ENCODE data around the gene ERBB3. TPM values are rescaled to one million over a fixed set of nuclear protein-coding genes. Genes with fewer than 3 reads are reported as not detected.
"Not testable (repeated sequence)": the region's sequence is repeated elsewhere in the genome, so short reads cannot be mapped to it uniquely, and the experiment has no call there.

ERBB3 gene
- total and polyA plus RNA-seq, 2 of the 4 experiments (the other 2 are of a cell fraction): 1.4 to 2.2 TPM

DNA sequence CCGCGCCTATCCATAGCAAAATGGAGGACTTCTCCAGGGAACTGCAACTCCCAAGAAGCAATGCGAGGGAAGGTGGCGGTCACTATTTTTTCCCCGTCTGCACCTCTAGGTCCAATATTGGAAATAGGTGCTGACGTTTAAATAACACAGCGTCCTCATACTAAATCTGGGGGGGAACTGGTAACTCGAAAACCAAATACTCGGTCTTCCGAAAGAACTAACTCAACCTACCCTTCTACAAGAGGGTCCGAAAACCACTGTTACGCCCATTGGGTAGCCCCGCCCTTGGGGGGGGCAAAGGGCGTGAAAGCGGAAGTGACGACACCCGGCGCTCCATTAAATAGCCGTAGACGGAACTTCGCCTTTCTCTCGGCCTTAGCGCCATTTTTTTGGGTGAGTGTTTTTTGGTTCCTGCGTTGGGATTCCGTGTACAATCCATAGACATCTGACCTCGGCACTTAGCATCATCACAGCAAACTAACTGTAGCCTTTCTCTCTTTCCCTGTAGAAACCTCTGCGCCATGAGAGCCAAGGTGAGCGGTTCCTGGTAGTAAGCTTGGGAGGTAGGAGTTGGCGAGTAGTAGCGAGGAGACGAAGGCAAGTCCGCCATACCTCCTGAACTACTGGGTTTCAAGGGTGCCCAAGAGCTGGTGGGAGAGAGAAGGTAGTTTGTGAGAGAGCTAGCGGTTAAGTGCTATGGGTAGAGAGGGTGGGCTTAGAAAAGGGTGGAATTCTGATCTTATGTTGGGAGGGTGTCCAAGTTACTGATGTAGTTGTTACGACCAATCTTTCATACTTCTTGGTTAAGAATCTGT lies 36.5 kb downstream of the ERBB3 start, which contains the start of gene RPL41:
Gene RPL41 (plus strand): TSS at position 367 of the 815 bp plus-strand sequence.
- peak within 1 kb of the TSS; percentile 99 for H3K9ac ChIP-seq (ENCODE audit: low read depth, low read length)
- CTCF ChIA-PET: interaction anchor here (1.6 to 3.9 kb wide), 3 partner anchors 10 to 73 kb away, joined by 4 to 27 read pairs (median 4); partner anchors contain the start of gene SMARCC2
- intact Hi-C loops (cut with micrococcal nuclease): no loop called here

GRCh38 chr12:56117082-56117706 lies 37.2 kb downstream of the ERBB3 start:
- no CpG with 5 or more reads among the region's 16 CpGs for WGBS, 2 experiments (ENCODE audit: extremely low coverage in 2 of 2, insufficient read length in 1 of 2)
- in situ Hi-C loops (cut with MboI; ENCODE audit: low sequenced_read_pairs); H3K27me3 ChIP-seq (ENCODE audit: control insufficient read depth, insufficient read depth, low read length); H2BK15ac ChIP-seq (ENCODE audit: low read depth, low read length); ATAC-seq (ENCODE audit: low read depth); H3K9me1 ChIP-seq (ENCODE audit: insufficient read depth, low read length); H3K9me3 ChIP-seq (ENCODE audit: control insufficient read depth, insufficient read depth, low read length); H2AFZ ChIP-seq (replicated peaks; ENCODE audit: low read length, poor library complexity); intact Hi-C loops (cut with micrococcal nuclease); DNase-seq; H3K4me1 ChIP-seq (ENCODE audit: control insufficient read depth, insufficient read depth, low read length); dilution Hi-C loops (cut with HindIII; ENCODE audit: low sequenced_read_pairs, unreplicated experiment); BruUV-seq (replicated peaks); H4K20me1 ChIP-seq (ENCODE audit: insufficient read depth, low read length); H2BK20ac ChIP-seq (ENCODE audit: low read depth, low read length): not testable (repeated sequence)
- H2AK9ac ChIP-seq (replicated peaks; ENCODE audit: low read depth, low read length, poor library complexity): peak overlapping the region; percentile 15
- H3K4me2 ChIP-seq (ENCODE audit: low read depth, low read length): peak overlapping the region; percentile 67
- peak overlapping the region; percentile 40; the same call in 1 of the 2 replicates for H3K18ac ChIP-seq (ENCODE audit: low read depth, low read length)
- peak overlapping the region; percentile 95 for H3K27ac ChIP-seq (ENCODE audit: insufficient read depth, low read length)
- peak overlapping the region; percentile 98 for H3K56ac ChIP-seq (ENCODE audit: extremely low read depth, insufficient read depth, low read length)
- H4K5ac ChIP-seq (ENCODE audit: low read depth, low read length): peak overlapping the region; percentile 77
- peak overlapping the region; percentile 86; the same call in 1 of the 2 replicates for H2AK5ac ChIP-seq (ENCODE audit: low read depth, low read length)
- H4K91ac ChIP-seq (ENCODE audit: insufficient read depth, low read depth, low read length): peak overlapping the region; percentile 96
- CTCF ChIA-PET: interaction anchor here (1.6 to 3.9 kb wide), 3 partner anchors 9 to 72 kb away, joined by 4 to 27 read pairs (median 4); partner anchors contain the start of gene SMARCC2
- peaks cover 7 to 50% of the 10 kb centered on the region in 2 experiments; a peak in 3 of 4 replicates for H3K79me1 ChIP-seq (ENCODE audit: low read depth in 1 of 2, low read length in 2 of 2)
- H3K4ac ChIP-seq (ENCODE audit: low read depth, low read length): peak overlapping the region; percentile 99
- POLR2A ChIA-PET (ENCODE audit: unreplicated experiment): interaction anchor here (0.9 to 1.3 kb wide), 4 partner anchors 10 to 64 kb away, joined by 3 to 14 read pairs (median 6); partner anchors contain the start of genes ESYT1 and PA2G4
- H3K23ac ChIP-seq (ENCODE audit: low read depth, low read length): peak overlapping the region; percentile 99
- H2BK5ac ChIP-seq (ENCODE audit: low read depth, low read length, poor library complexity, severe bottlenecking): peak overlapping the region; percentile 94
- peak overlapping the region; percentile 99 for H3K9ac ChIP-seq (ENCODE audit: low read depth, low read length)
- H3K4me3 ChIP-seq (ENCODE audit: insufficient read depth, low read depth, low read length): peak overlapping the region; percentile 85
- peak overlapping the region; percentile 86 to 97 for H4K8ac ChIP-seq (ENCODE audit: low read depth in 2 of 2, low read length in 2 of 2)
- peaks cover 22% of the 10 kb centered on the region for H3K36me3 ChIP-seq (ENCODE audit: control insufficient read depth, insufficient read depth, low read length)
- peak overlapping the region; percentile 49; the same call in 1 of the 2 replicates for H2BK120ac ChIP-seq (ENCODE audit: low read depth, low read length)
- H3K14ac ChIP-seq (replicated peaks; ENCODE audit: low read depth, low read length): peak overlapping the region; percentile 100

More for the DNA sequence above, 36.5 kb downstream of the ERBB3 start, which contains the start of gene RPL41:
- POLR2A ChIA-PET (ENCODE audit: unreplicated experiment): interaction anchor here (0.9 to 1.0 kb wide), 2 partner anchors 12 to 63 kb away, joined by 3 to 14 read pairs; partner anchors contain the start of gene PA2G4
- H3K56ac ChIP-seq (ENCODE audit: extremely low read depth, insufficient read depth, low read length): peak within 1 kb of the TSS; percentile 98
- peak within 1 kb of the TSS; percentile 92; the same call in 2 of the 3 replicates for H2BK15ac ChIP-seq (ENCODE audit: low read depth, low read length)
- dilution Hi-C loops (cut with HindIII; ENCODE audit: low sequenced_read_pairs, unreplicated experiment): no loop called here
- peak within 1 kb of the TSS; percentile 99 for H3K4ac ChIP-seq (ENCODE audit: low read depth, low read length)
- peak within 1 kb of the TSS; percentile 85 for H3K4me3 ChIP-seq (ENCODE audit: insufficient read depth, low read depth, low read length)
- peaks cover 7 to 43% of the 10 kb centered on the region in 2 experiments; a peak in 3 of 4 replicates for H3K79me1 ChIP-seq (ENCODE audit: low read depth in 1 of 2, low read length in 2 of 2)
- ATAC-seq (ENCODE audit: low read depth) (peak; percentile 61), DNase-seq (peak; percentile 91)
- peak within 1 kb of the TSS; percentile 86 to 97 for H4K8ac ChIP-seq (ENCODE audit: low read depth in 2 of 2, low read length in 2 of 2)
- no peaks in the 10 kb centered on the region for H3K9me3 ChIP-seq (ENCODE audit: control insufficient read depth, insufficient read depth, low read length)
- in situ Hi-C loops (cut with MboI; ENCODE audit: low sequenced_read_pairs): no loop called here
- H3K4me2 ChIP-seq (ENCODE audit: low read depth, low read length): peak within 1 kb of the TSS; percentile 71
- H4K20me1 ChIP-seq (ENCODE audit: insufficient read depth, low read length): peaks cover 7% of the 10 kb centered on the region
- H4K5ac ChIP-seq (ENCODE audit: low read depth, low read length): peak within 1 kb of the TSS; percentile 77
- TF ChIP-seq POLR2A (IDR thresholded peaks at IDR 0.05; ENCODE audit: low read depth, low read length) (peak; percentile 100), CEBPB (IDR thresholded peaks at IDR 0.05; ENCODE audit: low read depth, low read length) (0 out of 2 replicates have a peak, but pooled peaks have one; percentile 10), MAZ (IDR thresholded peaks at IDR 0.05; ENCODE audit: borderline replicate concordance, low read depth, low read length) (peak; percentile 97), RAD21 (IDR thresholded peaks at IDR 0.05; ENCODE audit: low read length) (no peak)
- H3K36me3 ChIP-seq (ENCODE audit: control insufficient read depth, insufficient read depth, low read length): peaks cover 24% of the 10 kb centered on the region
- WGBS, 2 experiments (ENCODE audit: extremely low coverage in 2 of 2, insufficient read length in 1 of 2): 0% methylated on average over 11 of the region's 34 CpGs; no CpG with 5 or more reads in 1 of the 2 experiments
- peak within 1 kb of the TSS; percentile 100 for H3K14ac ChIP-seq (replicated peaks; ENCODE audit: low read depth, low read length)
- H2AFZ ChIP-seq (replicated peaks; ENCODE audit: low read length, poor library complexity): peak within 1 kb of the TSS; percentile 82
- no peaks in the 10 kb centered on the region for H3K27me3 ChIP-seq (ENCODE audit: control insufficient read depth, insufficient read depth, low read length)
- H2BK20ac ChIP-seq (ENCODE audit: low read depth, low read length): peak within 1 kb of the TSS; percentile 66; the same call in 1 of the 2 replicates
- peak within 1 kb of the TSS; percentile 94 for H2BK5ac ChIP-seq (ENCODE audit: low read depth, low read length, poor library complexity, severe bottlenecking)
- peak within 1 kb of the TSS; percentile 100 for H2AK5ac ChIP-seq (ENCODE audit: low read depth, low read length)
- peak within 1 kb of the TSS; percentile 95 for H2AK9ac ChIP-seq (replicated peaks; ENCODE audit: low read depth, low read length, poor library complexity)
- peak within 1 kb of the TSS; percentile 95 for H3K27ac ChIP-seq (ENCODE audit: insufficient read depth, low read length)
- no peaks in the 10 kb centered on the region for H3K9me1 ChIP-seq (ENCODE audit: insufficient read depth, low read length)
- peak within 1 kb of the TSS; percentile 99 for H3K23ac ChIP-seq (ENCODE audit: low read depth, low read length)
- TSS peak; percentile 97 for BruUV-seq (replicated peaks)
- H3K4me1 ChIP-seq (ENCODE audit: control insufficient read depth, insufficient read depth, low read length): peaks cover 7% of the 10 kb centered on the region
- H3K18ac ChIP-seq (ENCODE audit: low read depth, low read length): peak within 1 kb of the TSS; percentile 72
- H2BK120ac ChIP-seq (ENCODE audit: low read depth, low read length): peak within 1 kb of the TSS; percentile 84
- H4K91ac ChIP-seq (ENCODE audit: insufficient read depth, low read depth, low read length): peak within 1 kb of the TSS; percentile 96

Data from IMR-90 (cell line).